Endometrial microvascular endothelial cells (primary cell): ENCODE data around the gene ADAMTS17. TPM values are rescaled to one million over a fixed set of nuclear protein-coding genes. Genes with fewer than 3 reads are reported as not detected.

ENCODE experiments used
- in situ Hi-C: cut with HindIII; loops from 2 replicates; pipeline ENCODE4 v1.10.0; 2017; ENCODE audit warnings: low sequenced_read_pairs, low pct_unique_long_range_greater_than_20kb; ENCODE audit errors: inconsistent ontology term
- total RNA-seq: library from RNA; depleted of rRNA; stranded (reverse); fragments of >200 nt; gene quantifications from one replicate; pipeline ENCODE4 v1.2.3, GENCODE V29; 2015; ENCODE audit errors: inconsistent ontology term

Gene ADAMTS17
- total RNA-seq, 1 donor from 2014 or later, result not detected

DNA sequence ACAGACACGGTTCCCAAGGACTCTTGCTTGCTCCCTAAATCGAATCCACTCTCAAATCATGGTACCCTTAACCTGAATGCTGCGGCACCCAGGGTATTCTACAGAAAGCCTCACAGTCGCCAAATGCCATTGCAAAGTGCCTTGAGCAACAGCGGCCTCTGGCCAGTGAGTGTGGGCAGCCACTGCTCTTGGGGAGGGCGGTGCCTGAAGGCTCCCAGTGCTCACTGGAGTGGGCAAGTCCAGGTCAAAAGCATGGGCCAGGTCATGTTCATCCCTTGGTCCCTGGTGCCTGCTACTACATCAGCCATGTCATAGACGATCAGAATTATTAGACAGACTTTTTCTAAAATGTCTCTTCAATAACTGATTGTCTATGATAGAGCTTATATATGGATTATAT lies 82.5 kb downstream of the ADAMTS17 start:
- in situ Hi-C loops, result no loop called here

GRCh38 chr15:100256970-100257650 lies 84.7 kb downstream of the ADAMTS17 start:
- in situ Hi-C loops, result no loop called here

GRCh38 chr15:100256101-100256969 lies 85.4 kb downstream of the ADAMTS17 start:
- in situ Hi-C loops, result no loop called here

- in situ Hi-C loops, result no loop called here
Observed at GRCh38 chr15:100255644-100256043, 86.1 kb downstream of the ADAMTS17 start.

DNA sequence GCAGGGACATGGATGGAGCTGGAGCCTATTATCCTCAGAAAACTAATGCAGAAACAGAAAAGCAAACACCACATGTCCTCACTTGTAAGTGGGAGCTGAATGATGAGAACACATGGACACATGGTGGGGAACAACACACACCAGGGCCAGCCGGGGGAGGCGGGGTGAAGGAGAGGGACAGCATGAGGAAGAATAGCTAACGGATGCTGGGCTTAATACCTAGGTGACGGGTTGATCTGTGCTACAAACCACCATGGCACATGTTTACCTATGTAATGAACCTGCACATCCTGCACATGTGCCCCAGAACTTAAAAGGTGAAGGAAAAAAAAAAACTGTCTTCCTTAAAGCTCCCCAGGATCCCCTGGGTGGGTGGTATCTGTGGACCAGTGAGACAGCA lies 87.1 kb downstream of the ADAMTS17 start:
- in situ Hi-C loops, result no loop called here

DNA sequence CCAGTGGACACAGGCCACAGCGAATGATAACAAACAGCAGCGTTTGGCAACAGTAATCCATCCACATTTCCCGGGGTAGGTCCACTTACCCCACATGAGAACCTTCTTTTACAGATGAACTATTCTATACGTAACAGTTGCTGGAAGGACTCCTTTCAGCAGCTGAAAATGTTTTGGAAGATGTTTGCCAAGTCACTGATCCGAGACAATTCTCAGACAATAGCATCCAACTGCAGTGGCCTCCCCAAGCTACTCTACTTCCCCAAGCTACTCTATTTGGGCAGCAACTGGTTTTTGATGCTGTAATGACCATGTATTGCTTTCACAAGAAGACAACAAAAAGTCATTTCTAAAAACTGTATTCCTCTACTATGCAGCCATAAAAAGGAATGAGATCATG lies 87.5 kb downstream of the ADAMTS17 start:
- in situ Hi-C loops, result no loop called here

DNA sequence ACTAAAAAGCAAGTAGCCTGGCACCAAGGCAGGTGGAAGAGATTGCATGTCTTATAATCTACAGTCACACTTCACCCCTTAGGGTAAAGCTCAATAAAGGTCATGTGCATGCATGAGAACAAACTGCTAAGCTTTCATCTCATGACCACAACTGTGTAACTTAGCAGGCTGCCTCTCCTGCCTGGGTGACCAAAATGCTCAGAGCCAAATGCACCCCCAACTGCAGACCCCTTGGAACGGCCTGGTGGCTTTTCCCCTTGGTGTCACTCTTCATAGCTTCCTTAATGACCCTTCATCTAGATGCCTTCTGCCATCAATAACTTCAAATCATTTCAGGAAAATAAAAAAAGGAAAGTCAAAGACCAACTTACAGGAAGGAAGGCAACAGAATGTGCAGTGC lies 88.1 kb downstream of the ADAMTS17 start:
- in situ Hi-C loops, result no loop called here

DNA sequence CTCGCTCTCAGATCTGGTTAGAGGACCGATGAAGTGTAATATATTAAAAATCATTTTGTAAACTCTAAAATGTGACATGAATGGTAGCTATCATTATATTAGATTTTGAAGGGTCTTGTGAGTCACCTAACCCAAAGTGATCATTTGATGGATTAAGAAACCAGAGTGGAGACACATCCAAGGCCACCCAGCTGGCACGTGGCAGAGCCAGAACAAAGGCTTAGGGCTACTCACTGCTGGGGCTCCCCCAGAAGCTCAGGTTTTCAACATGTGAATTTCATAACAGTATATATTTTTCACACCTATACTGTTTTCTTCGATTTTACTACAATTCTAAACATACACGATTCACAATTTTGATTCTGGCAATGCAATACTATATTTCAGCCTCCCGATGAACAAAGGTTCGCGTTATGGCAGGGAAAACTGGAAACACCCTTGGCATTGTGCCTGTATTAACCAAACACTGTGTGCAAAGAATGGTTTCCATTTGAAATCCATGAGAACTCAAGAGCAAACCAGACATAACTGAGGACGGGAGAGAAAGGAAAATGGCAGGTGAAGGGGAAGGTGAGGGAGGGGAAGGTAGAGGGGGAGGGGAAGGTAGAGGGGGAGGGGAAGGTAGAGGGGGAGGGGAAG lies 88.9 kb downstream of the ADAMTS17 start:
- in situ Hi-C loops, result no loop called here

GRCh38 chr15:100252359-100252758 lies 89.4 kb downstream of the ADAMTS17 start:
- in situ Hi-C loops, result no loop called here

DNA sequence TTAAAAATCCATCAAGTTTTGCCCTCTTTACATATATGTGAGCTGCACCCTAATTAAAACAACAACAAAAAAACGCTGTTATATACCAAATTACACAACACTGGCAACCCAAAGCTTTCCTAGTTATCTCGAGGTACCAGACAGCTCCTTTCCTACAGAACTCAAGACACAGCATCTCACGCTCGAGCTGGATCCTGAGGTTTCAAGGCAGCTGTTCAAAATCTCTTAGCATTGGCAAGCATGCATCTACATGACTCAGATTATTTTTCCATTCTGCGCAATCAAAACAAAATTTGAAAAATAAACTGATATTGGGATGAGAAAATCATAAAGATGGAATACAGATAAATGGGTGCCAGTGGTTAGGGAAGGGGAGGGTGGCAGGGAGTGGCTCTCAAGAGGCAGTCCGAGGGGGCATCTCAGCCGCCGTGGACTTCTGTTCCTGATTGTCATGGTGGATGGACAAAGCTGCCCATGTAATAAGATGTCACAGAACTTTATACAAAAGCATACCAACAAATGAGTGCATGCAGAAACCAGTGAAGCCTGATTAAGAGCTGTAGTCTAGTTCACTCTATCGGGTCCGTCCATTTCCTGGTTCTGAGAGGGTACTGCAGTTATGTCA lies 91.5 kb downstream of the ADAMTS17 start:
- in situ Hi-C loops, result no loop called here

- in situ Hi-C loops, result no loop called here
Observed at GRCh38 chr15:100249096-100249815, 92.5 kb downstream of the ADAMTS17 start.

DNA sequence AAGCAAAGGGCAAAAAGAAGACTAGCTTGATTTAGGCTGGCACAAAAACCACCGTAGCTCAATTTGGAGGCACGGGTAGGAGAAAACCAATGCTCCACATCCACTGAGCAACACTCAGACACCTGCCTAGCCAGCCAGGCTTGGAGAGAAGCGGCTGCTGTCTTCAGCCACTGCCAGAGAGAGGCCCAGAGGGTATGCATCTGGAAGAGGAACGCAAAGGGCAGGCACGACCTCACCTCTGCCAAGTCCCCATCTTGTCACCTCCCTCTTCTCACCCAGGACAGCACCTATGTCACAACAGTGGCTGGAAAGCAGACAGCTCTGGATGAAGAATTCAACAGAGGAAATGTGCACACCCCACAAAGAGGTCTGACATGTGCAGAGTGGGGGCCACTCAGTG lies 93.5 kb downstream of the ADAMTS17 start:
- in situ Hi-C loops, result no loop called here

- in situ Hi-C loops, result no loop called here
Observed at GRCh38 chr15:100247228-100248225, 94.2 kb downstream of the ADAMTS17 start.

DNA sequence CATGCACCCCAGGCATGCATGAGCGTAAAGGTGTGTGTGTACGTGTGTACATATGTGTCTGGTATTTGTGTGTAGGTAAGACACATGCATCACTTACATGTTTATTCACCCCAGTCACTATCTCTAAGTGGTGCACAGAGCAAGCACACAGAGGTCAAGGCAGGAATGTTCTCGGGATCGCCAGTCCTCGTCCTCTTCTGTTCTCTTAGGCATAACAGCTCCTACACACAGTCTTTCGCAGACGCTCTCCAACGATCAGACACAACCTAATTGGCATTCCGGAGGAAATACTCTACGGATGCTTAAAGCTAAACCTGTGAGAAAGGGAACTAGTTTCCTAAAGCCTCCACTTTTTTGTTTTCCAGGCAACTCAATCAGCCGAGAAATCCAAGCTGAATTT lies 95.9 kb downstream of the ADAMTS17 start:
- in situ Hi-C loops, result no loop called here

DNA sequence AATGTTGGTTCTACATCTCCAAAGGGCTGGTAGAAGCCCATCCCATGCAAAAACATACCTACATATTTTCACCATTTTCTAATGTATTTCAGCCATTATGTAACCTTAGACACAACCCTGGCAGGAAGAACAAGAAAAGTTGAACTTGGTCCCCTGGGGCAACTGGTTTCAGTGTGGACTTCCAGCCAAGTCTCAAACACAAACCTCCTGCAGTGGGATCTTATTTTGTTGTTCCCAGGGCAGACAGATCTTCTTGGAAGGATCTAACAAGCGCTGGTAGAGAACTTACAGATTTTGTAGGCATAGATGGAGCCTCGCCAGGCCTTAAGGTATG lies 96.3 kb downstream of the ADAMTS17 start:
- in situ Hi-C loops, result no loop called here

DNA sequence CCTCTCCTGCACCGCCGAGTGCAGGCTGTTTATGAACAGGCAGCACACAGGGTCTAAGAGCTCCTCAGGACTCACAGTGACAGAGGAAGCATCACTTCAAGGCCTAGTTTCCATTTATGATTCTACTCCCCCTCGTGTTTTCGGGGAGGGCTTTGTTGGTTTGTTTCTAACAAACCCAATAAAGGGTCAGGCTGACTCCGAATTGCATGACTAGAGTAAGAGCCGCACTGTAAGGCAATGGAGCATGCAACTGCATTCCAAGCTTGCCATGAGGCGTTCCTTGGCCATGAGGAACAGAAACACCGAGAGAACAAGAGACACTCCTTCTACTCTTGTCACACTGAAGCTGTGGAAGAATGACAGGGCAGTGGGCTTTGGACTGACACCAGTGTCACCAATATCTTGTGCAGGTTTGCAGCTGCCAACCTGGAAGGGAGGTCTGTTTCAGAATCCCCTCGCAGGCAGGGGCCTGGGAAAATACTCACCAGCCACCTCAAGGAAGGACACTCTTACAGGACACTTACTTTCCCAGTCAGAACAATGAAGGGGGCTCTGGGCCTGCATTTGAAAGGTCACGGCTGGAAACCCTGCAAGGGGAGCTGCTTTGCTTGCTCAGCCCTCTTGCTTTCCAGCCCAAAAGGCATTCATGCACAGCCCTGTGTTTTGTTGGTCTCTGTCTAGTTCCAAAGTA lies 96.8 kb downstream of the ADAMTS17 start:
- in situ Hi-C loops, result no loop called here

- in situ Hi-C loops, result no loop called here
Observed at GRCh38 chr15:100242989-100243388, 98.8 kb downstream of the ADAMTS17 start.
